Stromal cell of bone marrow (primary cell): ENCODE results near the gene EYA4.

ENCODE experiments used
- DNase-seq: peaks from one replicate; pipeline ENCODE4 v3.0.0-alpha.2; 2012; ENCODE audit warnings: low read depth

The EYA4 gene

GRCh38 chr6:133242637-133243585 lies 1.8 kb downstream of the EYA4 start:
- no peak for DNase-seq

- no peak for DNase-seq
These were observed 2.7 kb downstream of the EYA4 start for GRCh38 chr6:133243723-133244305.

GRCh38 chr6:133244519-133244918 lies 3.4 kb downstream of the EYA4 start:
- DNase-seq, result no peak

- DNase-seq, result no peak
These were observed 3.9 kb downstream of the EYA4 start for GRCh38 chr6:133245007-133245406.

- no peak for DNase-seq
These were observed 4.3 kb downstream of the EYA4 start for GRCh38 chr6:133245422-133245903.

GRCh38 chr6:133247581-133247980 lies 6.4 kb downstream of the EYA4 start:
- DNase-seq, result no peak

GRCh38 chr6:133248241-133249001 lies 7.3 kb downstream of the EYA4 start:
- DNase-seq, result no peak

- DNase-seq, result no peak
These were observed 10.5 kb downstream of the EYA4 start for GRCh38 chr6:133251688-133252087.

- DNase-seq, result no peak
These were observed 13.5 kb downstream of the EYA4 start for GRCh38 chr6:133254552-133255228.

GRCh38 chr6:133257545-133258105 lies 16.5 kb downstream of the EYA4 start:
- DNase-seq, result no peak

GRCh38 chr6:133259561-133259960 lies 18.4 kb downstream of the EYA4 start:
- no peak for DNase-seq

- DNase-seq, result no peak
These were observed 21.6 kb downstream of the EYA4 start for GRCh38 chr6:133262804-133263203.

- DNase-seq, result no peak
These were observed 23.9 kb downstream of the EYA4 start for GRCh38 chr6:133265066-133265465.

GRCh38 chr6:133266186-133266585 lies 25.0 kb downstream of the EYA4 start:
- no peak for DNase-seq

GRCh38 chr6:133268621-133269020 lies 27.5 kb downstream of the EYA4 start:
- DNase-seq, result no peak

GRCh38 chr6:133274813-133275212 lies 33.7 kb downstream of the EYA4 start:
- DNase-seq, result no peak

- no peak for DNase-seq
These were observed 34.1 kb downstream of the EYA4 start for GRCh38 chr6:133275213-133275612.

- no peak for DNase-seq
These were observed 36.2 kb downstream of the EYA4 start for GRCh38 chr6:133277228-133277899.

- DNase-seq, result no peak
These were observed 36.9 kb downstream of the EYA4 start for GRCh38 chr6:133277900-133278545.

- no peak for DNase-seq
These were observed 45.6 kb downstream of the EYA4 start for GRCh38 chr6:133286765-133287164.

GRCh38 chr6:133288662-133289061 lies 47.5 kb downstream of the EYA4 start:
- no peak for DNase-seq
